NCI-H2029 (cell line): ENCODE results near the gene ZNF282.

ENCODE experiments used
- DNase-seq: peaks from one replicate; lab custom pipeline; 2025; lab: John Stamatoyannopoulos, UW

The ZNF282 gene

GRCh38 chr7:149195180-149196150 is at the start of gene ZNF282:
TSS of gene ZNF282 (plus strand) at chr7:149195546. CDS start at chr7:149195590, 44 bp downstream.
- peak; percentile 86 for DNase-seq

GRCh38 chr7:149147072-149147751 is 48.1 kb upstream of the ZNF282 start, which contains the start of gene ZNF398:
TSS of gene ZNF398 (plus strand) at chr7:149147453. CDS start at chr7:149147743, 290 bp downstream.
- DNase-seq, result peak; percentile 73

GRCh38 chr7:149147752-149148653 is 47.3 kb upstream of the ZNF282 start:
- peak; percentile 11 for DNase-seq

GRCh38 chr7:149150981-149151380 is 44.4 kb upstream of the ZNF282 start:
- no peak for DNase-seq

GRCh38 chr7:149153346-149153745 is 42.0 kb upstream of the ZNF282 start:
- no peak for DNase-seq

- no peak for DNase-seq
These were observed 41.3 kb upstream of the ZNF282 start for GRCh38 chr7:149154056-149154455.

GRCh38 chr7:149156898-149157297 is 38.4 kb upstream of the ZNF282 start:
- DNase-seq, result no peak

GRCh38 chr7:149161241-149161848 is 34.0 kb upstream of the ZNF282 start:
- DNase-seq, result no peak

- DNase-seq, result no peak
These were observed 29.2 kb upstream of the ZNF282 start for GRCh38 chr7:149166142-149166541.

- no peak for DNase-seq
These were observed 28.6 kb upstream of the ZNF282 start for GRCh38 chr7:149166630-149167352.

GRCh38 chr7:149171892-149172533 is 23.3 kb upstream of the ZNF282 start:
- DNase-seq, result no peak

GRCh38 chr7:149172534-149172920 is 22.8 kb upstream of the ZNF282 start:
- DNase-seq, result no peak

- no peak for DNase-seq
These were observed 20.2 kb upstream of the ZNF282 start for GRCh38 chr7:149175150-149175549.

- no peak for DNase-seq
These were observed 16.1 kb upstream of the ZNF282 start for GRCh38 chr7:149179241-149179640.

GRCh38 chr7:149180722-149181449 is 14.5 kb upstream of the ZNF282 start:
- DNase-seq, result no peak

- DNase-seq, result no peak
These were observed 13.9 kb upstream of the ZNF282 start for GRCh38 chr7:149181450-149181790.

- no peak for DNase-seq
These were observed 11.1 kb upstream of the ZNF282 start for GRCh38 chr7:149184274-149184673.

GRCh38 chr7:149188213-149188612 is 7.1 kb upstream of the ZNF282 start:
- no peak for DNase-seq

- DNase-seq, result no peak
These were observed 6.6 kb upstream of the ZNF282 start for GRCh38 chr7:149188637-149189259.
